GM12801 (cell line): ENCODE data around the gene ADGRA1.

ENCODE experiments used
- CTCF ChIP-seq: IDR thresholded peaks from one replicate; pipeline ENCODE4 v1.5.1; 2011; ENCODE audit warnings: control low read depth; ENCODE audit not compliant: insufficient read length; ENCODE audit errors: extremely low read depth

ADGRA1 gene

GRCh38 chr10:133129859-133130495, 42.3 kb downstream of the ADGRA1 start:
- no peak for TF ChIP-seq CTCF

DNA sequence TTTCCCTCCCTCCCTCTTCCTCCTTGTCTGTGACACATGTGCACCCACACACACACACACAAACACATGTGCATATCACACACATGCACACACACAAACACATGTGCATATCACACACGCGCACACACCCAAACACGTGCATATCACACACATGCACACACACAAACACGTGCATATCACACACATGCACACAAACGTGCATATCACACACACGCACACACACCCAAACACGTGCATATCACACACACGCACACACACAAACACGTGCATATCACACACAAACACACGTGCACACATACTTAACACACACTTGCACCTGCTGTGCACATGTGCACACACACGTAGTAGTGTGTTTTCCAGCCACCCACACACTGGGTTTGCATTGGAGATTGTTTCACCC, 42.9 kb downstream of the ADGRA1 start:
- TF ChIP-seq CTCF = no peak

DNA sequence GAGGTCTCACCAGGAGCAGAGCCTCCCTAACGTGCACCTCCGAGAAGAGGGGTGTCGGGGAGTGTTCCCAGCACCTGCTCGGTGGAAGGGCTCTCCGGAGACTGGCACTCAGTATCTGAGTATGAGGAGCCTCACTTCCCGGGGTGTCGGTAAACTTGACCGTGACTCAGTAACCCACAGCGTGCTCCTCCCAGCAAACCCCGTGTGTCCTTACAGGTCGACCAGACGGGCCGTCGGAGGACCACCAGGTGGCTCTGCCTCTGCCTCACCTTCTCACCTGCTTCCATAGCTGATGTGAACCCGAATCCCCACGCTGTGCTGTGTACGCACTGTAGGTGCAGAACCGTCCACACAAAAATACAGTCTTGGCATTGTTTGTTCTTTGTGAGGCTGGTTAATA, 43.3 kb downstream of the ADGRA1 start:
- no peak for TF ChIP-seq CTCF

GRCh38 chr10:133131734-133132472, 44.2 kb downstream of the ADGRA1 start:
- TF ChIP-seq CTCF = no peak

DNA sequence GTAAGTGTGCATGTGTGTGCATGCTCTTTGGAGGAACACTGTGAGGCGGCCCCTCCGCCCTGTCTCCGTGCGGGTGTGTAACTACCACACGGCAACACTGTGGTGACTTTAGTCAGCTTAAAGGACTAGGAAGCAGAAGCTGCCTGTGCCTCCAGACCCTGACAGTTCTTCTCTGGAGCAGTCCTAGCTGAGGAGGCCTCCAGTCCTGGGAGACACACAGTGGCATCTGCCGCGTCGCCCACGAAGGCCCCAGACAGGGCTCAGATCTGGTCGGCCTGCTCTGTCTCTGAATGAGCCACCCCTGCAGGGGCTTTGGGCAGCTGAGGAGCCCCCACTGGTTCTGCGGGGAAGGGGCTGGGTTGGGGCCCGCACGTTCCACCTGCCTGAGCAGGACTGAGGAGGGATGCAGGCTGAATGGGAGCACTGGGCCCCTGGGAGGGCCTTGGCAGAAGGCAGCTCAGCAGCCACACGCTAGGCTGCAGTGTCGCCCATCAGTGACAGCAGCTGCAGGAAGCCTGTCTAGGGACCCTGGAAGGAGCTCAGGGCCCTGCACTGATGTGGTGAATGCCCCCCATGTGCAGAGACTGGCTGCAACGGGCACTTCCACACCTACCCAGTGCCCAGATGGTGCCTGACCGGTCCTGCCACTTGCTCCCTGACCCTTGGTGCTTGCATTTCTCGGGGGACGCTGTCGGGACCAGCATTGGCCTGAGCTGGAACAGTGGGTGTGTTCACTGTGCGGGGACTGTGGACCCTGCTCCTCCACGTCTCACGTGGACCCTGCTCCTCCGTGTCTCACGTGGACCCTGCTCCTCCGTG, 45.0 kb downstream of the ADGRA1 start:
- no peak for TF ChIP-seq CTCF

DNA sequence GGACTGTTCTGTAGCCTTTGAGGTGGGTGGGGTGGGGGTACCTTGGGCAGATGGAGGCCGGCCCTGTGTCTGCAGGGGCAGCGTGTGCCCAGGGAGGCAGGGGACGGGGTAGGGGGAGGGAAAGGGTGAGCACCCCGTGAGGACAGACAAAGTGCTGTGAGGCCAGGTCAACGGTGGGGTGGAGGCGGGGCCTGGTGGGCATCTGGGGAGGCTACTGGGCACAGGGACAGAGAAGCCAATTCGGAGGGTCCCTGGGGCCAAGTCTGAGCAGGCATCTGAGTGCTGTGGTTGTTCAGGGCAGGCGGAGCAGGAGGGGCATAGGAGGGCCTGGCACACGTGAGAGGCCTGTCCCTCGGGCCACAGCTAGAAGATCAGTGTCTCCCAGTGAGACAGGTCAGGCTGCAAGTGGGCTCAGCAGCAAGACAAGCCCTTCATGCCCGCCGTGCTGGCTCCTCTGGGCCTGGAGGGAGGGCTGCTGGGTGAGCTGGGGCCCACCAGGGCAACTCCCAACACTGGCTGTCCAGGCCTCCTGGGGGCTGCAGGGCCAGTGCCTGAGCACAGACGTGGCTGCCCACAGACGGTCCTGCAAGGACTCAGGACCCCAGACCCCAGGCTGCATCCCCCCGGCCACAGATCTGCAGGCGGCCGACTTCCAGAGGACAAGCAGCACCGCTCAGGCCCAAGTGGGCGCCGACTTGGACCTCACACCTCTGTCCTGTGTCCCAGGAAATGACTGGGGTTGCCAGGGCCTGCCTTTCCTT, 45.9 kb downstream of the ADGRA1 start:
- TF ChIP-seq CTCF = no peak
